ENCODE data around the gene NEDD9.

DNA sequence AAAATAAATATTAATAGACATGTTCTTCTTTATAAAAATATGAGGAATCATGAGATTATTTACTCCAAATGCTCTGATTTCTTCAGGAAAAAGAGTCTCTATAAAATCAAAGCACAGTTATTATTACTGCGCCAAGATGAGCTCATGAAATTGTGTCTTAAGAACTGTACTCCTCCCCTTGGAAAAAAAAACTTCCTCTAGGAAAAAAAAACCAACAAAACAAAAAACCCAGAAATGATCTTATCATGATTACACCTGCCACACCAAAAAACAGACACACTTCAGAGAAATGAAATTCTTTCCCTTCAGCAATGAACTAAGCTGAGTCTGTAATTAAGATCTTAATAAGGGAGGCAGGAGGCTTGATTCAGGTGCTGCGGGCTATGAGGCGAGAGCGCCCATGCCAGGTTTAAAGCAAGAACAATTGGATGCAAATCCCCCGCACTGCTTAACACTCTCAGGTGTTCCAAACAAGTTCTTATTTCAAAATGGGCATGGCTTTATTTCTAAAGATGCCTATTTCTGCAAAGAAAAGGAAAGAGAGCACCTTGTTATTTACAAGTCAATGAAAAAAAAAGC, 9.1 kb downstream of the NEDD9 start:
- TF ChIP-seq, protein P1, sequence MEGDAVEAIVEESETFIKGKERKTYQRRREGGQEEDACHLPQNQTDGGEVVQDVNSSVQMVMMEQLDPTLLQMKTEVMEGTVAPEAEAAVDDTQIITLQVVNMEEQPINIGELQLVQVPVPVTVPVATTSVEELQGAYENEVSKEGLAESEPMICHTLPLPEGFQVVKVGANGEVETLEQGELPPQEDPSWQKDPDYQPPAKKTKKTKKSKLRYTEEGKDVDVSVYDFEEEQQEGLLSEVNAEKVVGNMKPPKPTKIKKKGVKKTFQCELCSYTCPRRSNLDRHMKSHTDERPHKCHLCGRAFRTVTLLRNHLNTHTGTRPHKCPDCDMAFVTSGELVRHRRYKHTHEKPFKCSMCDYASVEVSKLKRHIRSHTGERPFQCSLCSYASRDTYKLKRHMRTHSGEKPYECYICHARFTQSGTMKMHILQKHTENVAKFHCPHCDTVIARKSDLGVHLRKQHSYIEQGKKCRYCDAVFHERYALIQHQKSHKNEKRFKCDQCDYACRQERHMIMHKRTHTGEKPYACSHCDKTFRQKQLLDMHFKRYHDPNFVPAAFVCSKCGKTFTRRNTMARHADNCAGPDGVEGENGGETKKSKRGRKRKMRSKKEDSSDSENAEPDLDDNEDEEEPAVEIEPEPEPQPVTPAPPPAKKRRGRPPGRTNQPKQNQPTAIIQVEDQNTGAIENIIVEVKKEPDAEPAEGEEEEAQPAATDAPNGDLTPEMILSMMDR (IDR thresholded peaks at IDR 0.05), result no peak
- TF ChIP-seq POLR2A (IDR thresholded peaks at IDR 0.05), result no peak

Data from uterus (tissue), 2 donors.